HUES48 (cell line): Measurements from ENCODE around the gene GALNT9.

Experiments used
- H3K27ac ChIP-seq: one replicate; pipeline ENCODE4 v1.7.0; 2013; ENCODE audit warnings: low read depth, low read length, inconsistent platforms
- H3K27me3 ChIP-seq: 2 replicates; pipeline ENCODE4 v1.6.1; 2013; ENCODE audit warnings: mild to moderate bottlenecking, low read length; ENCODE audit not compliant: control insufficient read depth, insufficient read depth
- H3K36me3 ChIP-seq: 2 replicates; pipeline ENCODE4 v1.6.1; 2013; ENCODE audit warnings: low read length; ENCODE audit not compliant: control insufficient read depth, insufficient read depth
- H3K4me1 ChIP-seq: 2 replicates; pipeline ENCODE4 v1.6.1; 2013; ENCODE audit warnings: mild to moderate bottlenecking, low read length; ENCODE audit not compliant: control insufficient read depth, insufficient read depth
- H3K4me3 ChIP-seq: 2 replicates; pipeline ENCODE4 v1.5.1; 2013; ENCODE audit warnings: mild to moderate bottlenecking, low read depth, low read length
- H3K9ac ChIP-seq: 2 replicates; pipeline ENCODE4 v1.6.1; 2013; ENCODE audit warnings: mild to moderate bottlenecking, low read depth, low read length, moderate library complexity
- H3K9me3 ChIP-seq: 2 replicates; pipeline ENCODE4 v1.6.1; 2013; ENCODE audit warnings: low read length; ENCODE audit not compliant: control insufficient read depth, insufficient read depth

The GALNT9 gene

GRCh38 chr12:132316497-132317232, 12.7 kb downstream of the GALNT9 start:
- Histone ChIP-seq H3K4me3 (no peak overlapping the region), H3K27me3 (no peaks in the 10 kb centered on the region), H3K27ac (no peak overlapping the region), H3K9ac (no peak overlapping the region), H3K36me3 (no peaks in the 10 kb centered on the region), H3K9me3 (no peaks in the 10 kb centered on the region), H3K4me1 (no peaks in the 10 kb centered on the region)

- Histone ChIP-seq H3K27ac (no peak overlapping the region), H3K4me1 (no peaks in the 10 kb centered on the region), H3K36me3 (no peaks in the 10 kb centered on the region), H3K27me3 (no peaks in the 10 kb centered on the region), H3K9me3 (no peaks in the 10 kb centered on the region), H3K9ac (no peak overlapping the region), H3K4me3 (no peak overlapping the region)
Observed at GRCh38 chr12:132315951-132316350, 13.4 kb downstream of the GALNT9 start.

- Histone ChIP-seq H3K36me3 (no peaks in the 10 kb centered on the region), H3K4me1 (no peaks in the 10 kb centered on the region), H3K27ac (no peak overlapping the region), H3K9ac (no peak overlapping the region), H3K4me3 (no peak overlapping the region), H3K27me3 (no peaks in the 10 kb centered on the region), H3K9me3 (no peaks in the 10 kb centered on the region)
Observed at GRCh38 chr12:132315507-132315906, 13.9 kb downstream of the GALNT9 start.

- Histone ChIP-seq H3K27me3 (no peaks in the 10 kb centered on the region), H3K4me3 (no peak overlapping the region), H3K27ac (no peak overlapping the region), H3K36me3 (no peaks in the 10 kb centered on the region), H3K9ac (no peak overlapping the region), H3K4me1 (no peaks in the 10 kb centered on the region), H3K9me3 (no peaks in the 10 kb centered on the region)
Observed at GRCh38 chr12:132314516-132315233, 14.7 kb downstream of the GALNT9 start.

- H3K27ac ChIP-seq: no peak overlapping the region
- H3K4me3 ChIP-seq: no peak overlapping the region
- H3K4me1 ChIP-seq: no peaks in the 10 kb centered on the region
- no peak overlapping the region for H3K9ac ChIP-seq
- H3K36me3 ChIP-seq: no peaks in the 10 kb centered on the region
- H3K9me3 ChIP-seq: no peaks in the 10 kb centered on the region
- no peaks in the 10 kb centered on the region for H3K27me3 ChIP-seq
Observed at GRCh38 chr12:132314035-132314434, 15.4 kb downstream of the GALNT9 start.

GRCh38 chr12:132313182-132313581, 16.2 kb downstream of the GALNT9 start:
- H3K36me3 ChIP-seq: no peaks in the 10 kb centered on the region
- H3K4me1 ChIP-seq: no peaks in the 10 kb centered on the region
- H3K9ac ChIP-seq: no peak overlapping the region
- H3K27ac ChIP-seq: no peak overlapping the region
- no peaks in the 10 kb centered on the region for H3K9me3 ChIP-seq
- H3K4me3 ChIP-seq: no peak overlapping the region
- no peaks in the 10 kb centered on the region for H3K27me3 ChIP-seq

GRCh38 chr12:132312516-132312915, 16.9 kb downstream of the GALNT9 start:
- no peaks in the 10 kb centered on the region for H3K4me1 ChIP-seq
- H3K27me3 ChIP-seq: no peaks in the 10 kb centered on the region
- no peak overlapping the region for H3K4me3 ChIP-seq
- no peaks in the 10 kb centered on the region for H3K36me3 ChIP-seq
- no peaks in the 10 kb centered on the region for H3K9me3 ChIP-seq
- no peak overlapping the region for H3K27ac ChIP-seq
- no peak overlapping the region for H3K9ac ChIP-seq

GRCh38 chr12:132311201-132311915, 18.0 kb downstream of the GALNT9 start:
- no peaks in the 10 kb centered on the region for H3K27me3 ChIP-seq

GRCh38 chr12:132310181-132311040, 19.0 kb downstream of the GALNT9 start:
- no peak overlapping the region for H3K9ac ChIP-seq
- no peaks in the 10 kb centered on the region for H3K36me3 ChIP-seq
- no peak overlapping the region for H3K27ac ChIP-seq
- H3K27me3 ChIP-seq: no peaks in the 10 kb centered on the region
- no peaks in the 10 kb centered on the region for H3K9me3 ChIP-seq
- no peak overlapping the region for H3K4me3 ChIP-seq
- no peaks in the 10 kb centered on the region for H3K4me1 ChIP-seq

More at GRCh38 chr12:132311201-132311915, 18.0 kb downstream of the GALNT9 start:
- H3K9ac ChIP-seq: no peak overlapping the region
- H3K36me3 ChIP-seq: no peaks in the 10 kb centered on the region
- no peak overlapping the region for H3K4me3 ChIP-seq
- no peaks in the 10 kb centered on the region for H3K9me3 ChIP-seq
- no peak overlapping the region for H3K27ac ChIP-seq
- H3K4me1 ChIP-seq: no peaks in the 10 kb centered on the region

GRCh38 chr12:132309596-132310086, 19.7 kb downstream of the GALNT9 start:
- Histone ChIP-seq H3K36me3 (no peaks in the 10 kb centered on the region), H3K27me3 (no peaks in the 10 kb centered on the region), H3K9ac (no peak overlapping the region), H3K4me3 (no peak overlapping the region), H3K4me1 (no peaks in the 10 kb centered on the region), H3K27ac (no peak overlapping the region), H3K9me3 (no peaks in the 10 kb centered on the region)
